ENCODE measurements around the gene NPHP1.

- TF ChIP-seq POLR2A (IDR thresholded peaks at IDR 0.05): no peak
- TF ChIP-seq CTCF (IDR thresholded peaks at IDR 0.05): no peak
Measured at GRCh38 chr2:110121052-110121334, 83.8 kb downstream of the NPHP1 start.
